ENCODE data around the gene MAGI1.
"Not testable (repeated sequence)": the region's sequence is repeated elsewhere in the genome, so short reads cannot be mapped to it uniquely, and the experiment has no call there.

MAGI1 gene

DNA sequence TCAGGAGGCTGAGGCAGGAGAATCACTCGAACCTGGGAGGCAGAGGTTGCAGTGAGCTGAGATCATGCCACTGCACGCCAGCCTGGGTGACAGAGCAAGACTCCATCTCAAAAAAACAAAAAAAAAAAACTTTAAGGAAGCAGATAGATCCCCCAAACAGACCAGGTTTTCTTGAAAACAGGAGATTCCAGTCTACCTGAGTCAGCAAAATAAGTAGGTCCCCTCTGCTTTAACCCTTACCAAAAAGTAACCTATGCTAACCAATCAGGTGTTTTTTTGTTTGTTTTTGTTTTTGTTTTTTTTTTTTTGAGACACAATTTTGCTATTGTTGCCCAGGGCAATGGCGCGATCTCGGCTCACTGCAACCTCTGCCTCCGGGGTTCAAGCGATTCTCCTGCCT is 179.1 kb downstream of the MAGI1 start:
- not testable (repeated sequence) for H3K4me1 ChIP-seq (ENCODE audit: control insufficient read depth, low read depth, low read length)

DNA sequence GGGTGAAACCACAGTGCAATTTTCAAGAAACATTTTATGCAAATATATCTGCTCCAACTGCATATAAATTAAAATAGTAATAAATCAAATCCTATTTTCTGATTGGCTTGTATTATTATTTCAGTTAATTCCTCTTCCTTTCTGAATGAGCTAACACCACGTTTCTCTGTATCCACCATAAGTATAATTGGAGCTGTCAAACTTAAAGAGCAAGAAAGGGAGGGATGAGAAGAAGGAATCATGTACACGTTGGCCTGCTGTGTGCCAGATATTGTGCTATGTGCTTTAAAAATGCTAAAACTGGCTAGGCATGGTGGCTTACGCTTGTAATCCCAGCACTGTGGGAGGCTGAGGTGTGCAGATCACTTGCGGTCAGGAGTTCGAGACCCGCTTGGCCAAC is 180.0 kb downstream of the MAGI1 start:
- no peaks in the 10 kb centered on the region for H3K9me3 ChIP-seq (ENCODE audit: control insufficient read depth, low read depth, low read length)
- H3K27ac ChIP-seq (ENCODE audit: low read length), result no peak overlapping the region

More for the DNA sequence above, 179.1 kb downstream of the MAGI1 start:
- H3K4me3 ChIP-seq (ENCODE audit: low read length); H3K27me3 ChIP-seq (ENCODE audit: control insufficient read depth, insufficient read depth, low read length); H3K36me3 ChIP-seq (ENCODE audit: control insufficient read depth, low read depth, low read length); H3K9me3 ChIP-seq (ENCODE audit: control insufficient read depth, low read depth, low read length); H3K27ac ChIP-seq (ENCODE audit: low read length); H3K9ac ChIP-seq (ENCODE audit: low read length): not testable (repeated sequence)

DNA sequence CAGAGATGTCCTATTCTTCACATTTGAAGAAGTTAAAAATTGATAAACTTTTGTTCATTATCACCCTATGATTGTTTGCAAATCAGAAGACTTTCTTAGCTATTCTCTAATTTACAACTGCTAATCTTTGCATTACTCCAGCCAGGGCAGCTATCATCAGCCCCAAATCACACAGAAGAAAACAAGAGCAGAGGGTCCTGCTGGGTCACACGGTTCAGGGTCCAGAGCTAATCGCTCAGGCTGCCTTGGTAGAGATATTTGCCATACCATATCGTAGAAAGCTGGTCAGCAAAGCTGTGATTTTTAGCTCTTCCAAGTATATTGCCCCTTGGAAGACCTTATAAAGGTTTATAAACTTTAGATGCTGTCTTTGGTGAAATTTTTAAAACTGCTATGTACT is 181.4 kb downstream of the MAGI1 start:
- H3K9me3 ChIP-seq (ENCODE audit: control insufficient read depth, low read depth, low read length), result no peaks in the 10 kb centered on the region
- H3K27ac ChIP-seq (ENCODE audit: low read length), result no peak overlapping the region
- peaks cover 7% of the 10 kb centered on the region for H3K4me1 ChIP-seq (ENCODE audit: control insufficient read depth, low read depth, low read length)
- no peak overlapping the region for H3K4me3 ChIP-seq (ENCODE audit: low read length)
- H3K27me3 ChIP-seq (ENCODE audit: control insufficient read depth, insufficient read depth, low read length), result no peaks in the 10 kb centered on the region
- no peaks in the 10 kb centered on the region for H3K36me3 ChIP-seq (ENCODE audit: control insufficient read depth, low read depth, low read length)
- no peak overlapping the region for H3K9ac ChIP-seq (ENCODE audit: low read length)

More for the DNA sequence above, 180.0 kb downstream of the MAGI1 start:
- no peak overlapping the region for H3K4me3 ChIP-seq (ENCODE audit: low read length)
- H3K27me3 ChIP-seq (ENCODE audit: control insufficient read depth, insufficient read depth, low read length), result no peaks in the 10 kb centered on the region
- no peaks in the 10 kb centered on the region for H3K36me3 ChIP-seq (ENCODE audit: control insufficient read depth, low read depth, low read length)
- H3K9ac ChIP-seq (ENCODE audit: low read length), result no peak overlapping the region
- peaks cover 7% of the 10 kb centered on the region for H3K4me1 ChIP-seq (ENCODE audit: control insufficient read depth, low read depth, low read length)

DNA sequence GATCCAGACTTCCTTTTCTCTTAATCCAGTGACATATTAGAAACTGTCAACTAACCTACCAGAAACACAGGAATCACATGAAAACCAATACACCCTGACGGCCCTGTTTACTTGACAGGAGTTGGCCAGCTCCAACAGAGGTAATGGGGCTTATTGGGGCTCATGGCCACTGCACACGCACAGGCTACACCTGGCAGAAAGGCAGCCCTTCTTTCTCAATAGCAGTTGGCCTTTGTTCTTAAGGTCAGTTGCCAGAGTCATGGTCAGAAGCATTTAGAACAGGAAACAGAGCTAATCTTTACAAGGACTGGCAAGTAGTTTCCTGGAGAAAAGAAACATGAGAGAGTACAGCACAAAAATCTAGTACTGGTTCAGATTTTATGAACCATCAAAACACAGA is 181.8 kb downstream of the MAGI1 start:
- no peaks in the 10 kb centered on the region for H3K27me3 ChIP-seq (ENCODE audit: control insufficient read depth, insufficient read depth, low read length)
- peaks cover 7% of the 10 kb centered on the region for H3K4me1 ChIP-seq (ENCODE audit: control insufficient read depth, low read depth, low read length)
- no peak overlapping the region for H3K9ac ChIP-seq (ENCODE audit: low read length)
- no peak overlapping the region for H3K4me3 ChIP-seq (ENCODE audit: low read length)
- no peak overlapping the region for H3K27ac ChIP-seq (ENCODE audit: low read length)
- no peaks in the 10 kb centered on the region for H3K36me3 ChIP-seq (ENCODE audit: control insufficient read depth, low read depth, low read length)
- no peaks in the 10 kb centered on the region for H3K9me3 ChIP-seq (ENCODE audit: control insufficient read depth, low read depth, low read length)

DNA sequence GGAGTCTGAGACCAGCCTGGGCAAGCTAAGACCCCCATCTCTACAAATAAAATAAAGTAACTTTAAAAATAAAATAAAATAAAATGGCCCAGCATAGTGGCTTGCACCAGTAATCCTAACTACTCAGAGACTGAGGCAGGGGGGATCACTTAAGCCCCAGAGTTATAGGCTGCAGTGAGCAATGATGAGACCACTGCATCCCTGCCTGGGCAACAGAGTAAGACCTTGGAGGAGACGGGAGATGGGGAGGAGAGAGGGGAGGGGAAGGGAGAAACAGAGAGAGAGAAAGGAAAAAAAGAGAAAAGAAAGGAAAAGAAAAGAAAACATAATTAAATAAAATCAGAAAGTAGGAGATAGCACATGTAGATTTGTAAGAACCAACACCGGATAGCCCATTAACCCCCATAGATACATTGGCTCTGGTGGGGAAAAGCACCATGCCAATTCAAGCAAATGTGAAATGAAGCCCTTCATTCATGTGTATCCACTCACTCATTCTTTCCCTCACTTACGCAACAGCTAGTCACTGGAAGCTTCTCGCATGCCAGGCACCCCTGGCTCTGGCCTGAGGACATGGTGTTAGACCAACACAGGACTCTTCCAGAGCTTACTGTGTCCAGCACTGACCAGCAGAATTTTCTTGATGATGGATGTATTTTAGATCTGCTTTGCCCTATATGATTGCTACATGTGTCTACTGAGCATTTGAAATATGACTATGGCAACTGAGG is 183.2 kb downstream of the MAGI1 start:
- no peak overlapping the region for H3K4me3 ChIP-seq (ENCODE audit: low read length)
- H3K36me3 ChIP-seq (ENCODE audit: control insufficient read depth, low read depth, low read length), result no peaks in the 10 kb centered on the region
- H3K9me3 ChIP-seq (ENCODE audit: control insufficient read depth, low read depth, low read length), result no peaks in the 10 kb centered on the region
- H3K9ac ChIP-seq (ENCODE audit: low read length), result no peak overlapping the region
- H3K4me1 ChIP-seq (ENCODE audit: control insufficient read depth, low read depth, low read length), result peaks cover 7% of the 10 kb centered on the region
- no peak overlapping the region for H3K27ac ChIP-seq (ENCODE audit: low read length)
- H3K27me3 ChIP-seq (ENCODE audit: control insufficient read depth, insufficient read depth, low read length), result no peaks in the 10 kb centered on the region

DNA sequence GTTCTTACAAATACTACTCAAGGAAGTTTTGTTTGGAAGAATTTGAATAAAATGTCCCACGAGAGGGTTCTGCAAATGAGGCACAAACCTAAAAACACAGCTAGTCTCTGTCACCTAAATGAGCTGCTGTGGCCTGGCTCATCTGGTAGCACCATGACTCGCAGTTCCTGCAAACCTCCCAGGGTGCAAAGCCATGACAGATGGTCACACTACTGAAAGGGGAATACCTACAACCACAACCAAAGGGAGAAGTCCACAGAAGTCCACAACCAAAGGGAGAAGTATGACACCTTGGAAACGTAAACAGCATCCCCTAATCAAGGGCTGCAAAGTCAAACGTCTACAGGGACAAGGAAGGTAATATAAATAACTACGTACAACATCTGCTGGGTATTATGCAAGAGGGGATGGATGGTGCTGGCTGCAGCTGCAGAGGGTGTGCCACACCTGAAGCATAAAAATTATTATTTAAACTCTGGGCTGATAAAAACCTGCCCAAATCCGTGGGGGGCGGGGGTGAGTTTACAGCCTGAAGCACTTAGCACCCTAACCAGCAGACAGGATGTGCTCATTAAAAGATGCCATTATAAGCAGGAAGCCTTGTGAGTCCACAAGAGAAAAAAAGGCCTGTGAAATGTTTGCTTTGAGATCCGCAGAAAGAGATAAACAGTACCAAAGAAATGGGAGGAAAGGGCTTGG is 184.0 kb downstream of the MAGI1 start:
- no peak overlapping the region for H3K27ac ChIP-seq (ENCODE audit: low read length)
- no peak overlapping the region for H3K9ac ChIP-seq (ENCODE audit: low read length)
- H3K4me1 ChIP-seq (ENCODE audit: control insufficient read depth, low read depth, low read length), result peaks cover 7% of the 10 kb centered on the region
- no peak overlapping the region for H3K4me3 ChIP-seq (ENCODE audit: low read length)
- no peaks in the 10 kb centered on the region for H3K27me3 ChIP-seq (ENCODE audit: control insufficient read depth, insufficient read depth, low read length)
- no peaks in the 10 kb centered on the region for H3K36me3 ChIP-seq (ENCODE audit: control insufficient read depth, low read depth, low read length)
- no peaks in the 10 kb centered on the region for H3K9me3 ChIP-seq (ENCODE audit: control insufficient read depth, low read depth, low read length)

DNA sequence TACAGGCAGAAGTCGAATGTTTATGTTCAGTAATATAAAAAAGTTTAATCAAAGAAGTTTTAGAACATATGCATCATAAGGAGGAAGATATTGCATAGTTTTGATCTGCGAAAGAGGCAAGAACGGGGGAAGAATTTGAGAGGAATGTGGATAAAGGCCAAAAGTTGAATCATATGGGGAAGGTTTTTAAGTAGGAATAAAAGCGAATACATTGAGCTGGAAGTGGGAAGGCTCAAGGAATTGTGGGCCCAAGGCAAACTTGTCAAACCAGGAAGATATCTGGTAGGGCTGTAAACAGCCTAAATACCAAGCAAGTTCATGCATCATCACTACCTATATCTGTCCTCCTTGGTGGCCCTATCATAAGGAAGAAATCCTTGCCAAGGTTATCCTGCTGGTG is 186.9 kb downstream of the MAGI1 start:
- Histone ChIP-seq H3K9me3 (ENCODE audit: control insufficient read depth, low read depth, low read length) (no peaks in the 10 kb centered on the region), H3K27me3 (ENCODE audit: control insufficient read depth, insufficient read depth, low read length) (no peaks in the 10 kb centered on the region), H3K9ac (ENCODE audit: low read length) (no peak overlapping the region), H3K4me1 (ENCODE audit: control insufficient read depth, low read depth, low read length) (peaks cover 7% of the 10 kb centered on the region), H3K27ac (ENCODE audit: low read length) (no peak overlapping the region), H3K4me3 (ENCODE audit: low read length) (no peak overlapping the region), H3K36me3 (ENCODE audit: control insufficient read depth, low read depth, low read length) (no peaks in the 10 kb centered on the region)

DNA sequence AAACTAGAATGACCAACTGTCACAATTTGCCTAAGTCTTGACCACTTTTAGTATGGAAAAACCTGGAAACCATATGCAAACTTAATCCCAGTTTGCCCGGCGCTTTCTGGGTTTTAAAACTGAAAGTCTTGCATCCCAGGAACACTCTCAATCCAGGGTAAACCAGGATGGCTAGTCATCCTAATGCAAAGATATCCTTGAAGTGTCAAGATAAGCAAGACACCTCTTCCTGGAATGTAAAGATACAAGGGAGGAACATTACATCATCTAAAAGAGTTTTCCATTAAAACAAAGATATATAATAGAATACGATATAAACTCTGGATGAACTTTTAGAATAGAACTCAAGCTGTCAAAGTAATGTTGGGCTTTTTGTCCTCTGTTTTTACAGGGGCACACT is 188.5 kb downstream of the MAGI1 start:
- H3K9ac ChIP-seq (ENCODE audit: low read length), result no peak overlapping the region
- no peak overlapping the region for H3K27ac ChIP-seq (ENCODE audit: low read length)
- no peak overlapping the region for H3K4me3 ChIP-seq (ENCODE audit: low read length)
- H3K27me3 ChIP-seq (ENCODE audit: control insufficient read depth, insufficient read depth, low read length), result no peaks in the 10 kb centered on the region
- H3K9me3 ChIP-seq (ENCODE audit: control insufficient read depth, low read depth, low read length), result no peaks in the 10 kb centered on the region
- H3K36me3 ChIP-seq (ENCODE audit: control insufficient read depth, low read depth, low read length), result no peaks in the 10 kb centered on the region
- H3K4me1 ChIP-seq (ENCODE audit: control insufficient read depth, low read depth, low read length), result peaks cover 7% of the 10 kb centered on the region

DNA sequence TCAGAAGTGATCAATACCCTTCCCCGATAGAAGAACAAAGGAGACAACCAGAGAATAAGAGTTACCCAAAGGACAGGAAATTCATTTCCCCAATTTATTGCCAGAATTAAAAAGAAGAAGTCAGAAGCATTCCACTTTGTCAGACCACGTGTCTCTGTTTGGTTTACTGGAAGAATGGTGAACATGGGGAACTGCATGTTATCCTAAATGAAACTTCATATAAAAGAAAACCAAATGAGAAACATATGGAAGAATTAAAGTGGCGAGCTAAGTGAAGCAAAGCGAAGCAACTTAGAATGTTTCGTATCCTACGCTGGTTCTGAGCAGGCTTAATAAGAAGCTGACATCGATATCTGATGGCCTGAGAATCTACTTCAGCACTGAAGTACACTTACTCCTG is 190.7 kb downstream of the MAGI1 start:
- no peaks in the 10 kb centered on the region for H3K9me3 ChIP-seq (ENCODE audit: control insufficient read depth, low read depth, low read length)
- no peaks in the 10 kb centered on the region for H3K4me1 ChIP-seq (ENCODE audit: control insufficient read depth, low read depth, low read length)
- no peak overlapping the region for H3K9ac ChIP-seq (ENCODE audit: low read length)
- H3K27ac ChIP-seq (ENCODE audit: low read length), result no peak overlapping the region
- H3K27me3 ChIP-seq (ENCODE audit: control insufficient read depth, insufficient read depth, low read length), result no peaks in the 10 kb centered on the region
- H3K36me3 ChIP-seq (ENCODE audit: control insufficient read depth, low read depth, low read length), result no peaks in the 10 kb centered on the region
- no peak overlapping the region for H3K4me3 ChIP-seq (ENCODE audit: low read length)

DNA sequence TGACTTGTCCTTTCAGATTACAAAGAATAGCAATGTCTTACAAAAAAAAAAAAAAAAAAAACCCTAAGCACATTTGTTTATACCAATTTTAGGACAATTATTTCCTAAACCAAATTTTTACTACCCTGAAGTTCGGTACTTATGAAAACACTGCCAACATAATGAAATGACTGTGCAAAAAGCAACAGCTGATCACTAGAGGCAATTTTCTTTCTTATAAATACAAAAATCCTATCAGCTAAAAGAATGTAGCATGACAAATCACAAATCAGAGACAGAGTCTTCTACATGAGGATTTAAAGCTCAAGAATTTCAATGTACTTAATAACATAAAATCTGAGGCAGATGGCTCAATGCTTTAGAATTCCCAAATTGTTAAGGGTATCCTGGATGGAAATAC is 191.8 kb downstream of the MAGI1 start:
- Histone ChIP-seq H3K9me3 (ENCODE audit: control insufficient read depth, low read depth, low read length) (no peaks in the 10 kb centered on the region), H3K9ac (ENCODE audit: low read length) (no peak overlapping the region), H3K27ac (ENCODE audit: low read length) (no peak overlapping the region), H3K36me3 (ENCODE audit: control insufficient read depth, low read depth, low read length) (no peaks in the 10 kb centered on the region), H3K4me3 (ENCODE audit: low read length) (no peak overlapping the region), H3K4me1 (ENCODE audit: control insufficient read depth, low read depth, low read length) (no peaks in the 10 kb centered on the region), H3K27me3 (ENCODE audit: control insufficient read depth, insufficient read depth, low read length) (no peaks in the 10 kb centered on the region)

DNA sequence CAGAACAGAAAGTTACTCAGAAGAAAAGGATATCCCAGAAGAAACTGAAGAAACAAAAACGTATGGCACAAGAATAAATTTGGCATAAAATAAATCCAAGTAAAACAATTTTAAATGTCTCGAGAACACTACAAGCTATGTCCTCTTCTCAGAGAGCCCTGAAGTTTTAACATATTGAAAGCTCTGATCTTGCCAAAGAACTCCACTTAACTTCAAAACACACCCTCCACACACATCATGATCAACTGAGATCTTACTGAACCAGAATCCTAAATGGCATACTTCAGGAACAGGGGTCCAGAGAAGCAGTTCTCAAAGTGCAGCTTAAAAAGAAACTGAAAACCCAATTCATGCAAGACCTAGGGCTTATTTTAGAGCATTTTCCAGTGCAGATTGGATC is 194.3 kb downstream of the MAGI1 start:
- Histone ChIP-seq H3K27ac (ENCODE audit: low read length) (no peak overlapping the region), H3K36me3 (ENCODE audit: control insufficient read depth, low read depth, low read length) (no peaks in the 10 kb centered on the region), H3K27me3 (ENCODE audit: control insufficient read depth, insufficient read depth, low read length) (no peaks in the 10 kb centered on the region), H3K9me3 (ENCODE audit: control insufficient read depth, low read depth, low read length) (no peaks in the 10 kb centered on the region), H3K4me1 (ENCODE audit: control insufficient read depth, low read depth, low read length) (no peaks in the 10 kb centered on the region), H3K4me3 (ENCODE audit: low read length) (no peak overlapping the region), H3K9ac (ENCODE audit: low read length) (no peak overlapping the region)

DNA sequence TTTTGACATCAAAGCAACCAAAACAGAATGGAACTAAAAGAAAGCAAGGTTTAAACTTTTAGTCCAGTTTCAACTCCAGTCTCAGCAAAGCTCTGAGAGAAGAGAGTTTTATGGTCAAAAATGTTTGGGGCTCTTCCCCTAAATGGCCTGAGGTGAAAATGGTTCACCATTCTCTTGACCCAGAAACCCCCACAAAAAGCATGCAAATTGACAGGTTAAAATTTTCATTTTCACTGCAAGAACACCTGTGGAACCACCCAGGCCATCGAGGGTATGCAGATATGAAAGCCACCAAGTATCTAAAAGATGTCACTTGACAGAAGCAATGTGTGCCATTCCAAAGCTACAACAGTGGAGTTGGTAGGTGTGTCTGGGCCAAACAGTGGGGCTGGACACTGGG is 195.0 kb downstream of the MAGI1 start:
- H3K9me3 ChIP-seq (ENCODE audit: control insufficient read depth, low read depth, low read length), result no peaks in the 10 kb centered on the region
- no peaks in the 10 kb centered on the region for H3K4me1 ChIP-seq (ENCODE audit: control insufficient read depth, low read depth, low read length)
- no peaks in the 10 kb centered on the region for H3K27me3 ChIP-seq (ENCODE audit: control insufficient read depth, insufficient read depth, low read length)
- H3K4me3 ChIP-seq (ENCODE audit: low read length), result no peak overlapping the region
- no peak overlapping the region for H3K27ac ChIP-seq (ENCODE audit: low read length)
- no peak overlapping the region for H3K9ac ChIP-seq (ENCODE audit: low read length)
- H3K36me3 ChIP-seq (ENCODE audit: control insufficient read depth, low read depth, low read length), result no peaks in the 10 kb centered on the region
